ENCODE measurements around the gene DDA1. TPM values are rescaled to one million over a fixed set of nuclear protein-coding genes. Genes with fewer than 3 reads are reported as not detected.

Gene DDA1
- total and polyA plus RNA-seq, 2 of the 13 experiments (the other 11 are each of a cell fraction or from before 2014, with no cell fraction given): 24.5 to 26.0 TPM

DNA sequence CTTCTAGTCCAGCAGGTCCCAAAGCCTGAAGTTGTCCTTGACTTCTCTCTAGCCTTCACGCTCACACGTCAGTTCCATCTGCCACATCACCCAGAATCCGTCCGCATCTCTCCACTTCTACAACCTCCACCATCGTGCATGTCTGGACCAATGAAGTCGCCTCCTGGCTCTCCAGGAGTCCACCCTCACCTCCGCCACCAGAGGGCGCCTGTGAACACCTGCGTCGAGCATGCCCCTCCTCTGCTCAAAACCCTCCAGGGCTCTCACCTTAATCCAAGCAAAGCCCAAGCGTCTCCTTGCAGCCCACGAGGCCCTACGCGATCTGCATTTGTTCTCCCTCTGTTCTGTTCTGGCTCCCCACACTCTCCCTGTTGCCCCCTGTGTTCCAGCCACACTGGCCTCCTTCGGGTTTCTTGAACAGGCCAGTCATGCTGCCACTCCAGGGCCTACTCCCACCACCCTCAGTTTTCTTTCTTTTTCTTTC lies 48.5 kb upstream of the DDA1 start (continued):
- TF ChIP-seq ZNF619 (CRISPR knock-in tag; IDR thresholded peaks at IDR 0.05) (no peak), ZNF225 (CRISPR knock-in tag; IDR thresholded peaks at IDR 0.05) (no peak), ZNF350 (CRISPR knock-in tag; IDR thresholded peaks at IDR 0.05; ENCODE audit: borderline replicate concordance, low read depth) (no peak; the same call in 1 of the 2 replicates), MEIS1 (CRISPR knock-in tag; IDR thresholded peaks at IDR 0.05; ENCODE audit: borderline replicate concordance) (peak; percentile 28; the same call in 1 of the 2 replicates), AHR (CRISPR knock-in tag; IDR thresholded peaks at IDR 0.05) (no peak), ZNF792 (CRISPR knock-in tag; IDR thresholded peaks at IDR 0.05) (peak; percentile 48; the same call in 1 of the 2 replicates), GPN1 (CRISPR knock-in tag; IDR thresholded peaks at IDR 0.05; ENCODE audit: borderline replicate concordance) (no peak), NCOR1 (IDR thresholded peaks at IDR 0.05; ENCODE audit: borderline replicate concordance, low read length) (no peak), HMGA1 (CRISPR knock-in tag; conservative IDR thresholded peaks at IDR 0.05) (no peak), IKZF1 (IDR thresholded peaks at IDR 0.05) (no peak), ZNF333 (CRISPR knock-in tag; IDR thresholded peaks at IDR 0.05; ENCODE audit: borderline replicate concordance) (no peak), NPAS2 (CRISPR knock-in tag; IDR thresholded peaks at IDR 0.05; ENCODE audit: borderline replicate concordance) (no peak), HNRNPLL (IDR thresholded peaks at IDR 0.05; ENCODE audit: low read depth, low read length, poor library complexity, severe bottlenecking) (no peak), ATAD3A (CRISPR knock-in tag; IDR thresholded peaks at IDR 0.05) (no peak), RXRB (CRISPR knock-in tag; IDR thresholded peaks at IDR 0.05; ENCODE audit: borderline replicate concordance) (peak; percentile 69), ZNF747 (CRISPR knock-in tag; IDR thresholded peaks at IDR 0.05; ENCODE audit: borderline replicate concordance) (no peak), ZNF34 (CRISPR knock-in tag; IDR thresholded peaks at IDR 0.05; ENCODE audit: borderline replicate concordance) (peak; percentile 50; the same call in 1 of the 2 replicates), TBX2 (CRISPR knock-in tag; IDR thresholded peaks at IDR 0.05; ENCODE audit: borderline replicate concordance) (no peak), PITX1 (CRISPR knock-in tag; IDR thresholded peaks at IDR 0.05) (peak; percentile 79; the same call in 1 of the 2 replicates)
- TF ChIP-seq, protein P1, sequence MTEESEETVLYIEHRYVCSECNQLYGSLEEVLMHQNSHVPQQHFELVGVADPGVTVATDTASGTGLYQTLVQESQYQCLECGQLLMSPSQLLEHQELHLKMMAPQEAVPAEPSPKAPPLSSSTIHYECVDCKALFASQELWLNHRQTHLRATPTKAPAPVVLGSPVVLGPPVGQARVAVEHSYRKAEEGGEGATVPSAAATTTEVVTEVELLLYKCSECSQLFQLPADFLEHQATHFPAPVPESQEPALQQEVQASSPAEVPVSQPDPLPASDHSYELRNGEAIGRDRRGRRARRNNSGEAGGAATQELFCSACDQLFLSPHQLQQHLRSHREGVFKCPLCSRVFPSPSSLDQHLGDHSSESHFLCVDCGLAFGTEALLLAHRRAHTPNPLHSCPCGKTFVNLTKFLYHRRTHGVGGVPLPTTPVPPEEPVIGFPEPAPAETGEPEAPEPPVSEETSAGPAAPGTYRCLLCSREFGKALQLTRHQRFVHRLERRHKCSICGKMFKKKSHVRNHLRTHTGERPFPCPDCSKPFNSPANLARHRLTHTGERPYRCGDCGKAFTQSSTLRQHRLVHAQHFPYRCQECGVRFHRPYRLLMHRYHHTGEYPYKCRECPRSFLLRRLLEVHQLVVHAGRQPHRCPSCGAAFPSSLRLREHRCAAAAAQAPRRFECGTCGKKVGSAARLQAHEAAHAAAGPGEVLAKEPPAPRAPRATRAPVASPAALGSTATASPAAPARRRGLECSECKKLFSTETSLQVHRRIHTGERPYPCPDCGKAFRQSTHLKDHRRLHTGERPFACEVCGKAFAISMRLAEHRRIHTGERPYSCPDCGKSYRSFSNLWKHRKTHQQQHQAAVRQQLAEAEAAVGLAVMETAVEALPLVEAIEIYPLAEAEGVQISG (CRISPR knock-in tag; IDR thresholded peaks at IDR 0.05): 0 out of 2 replicates have a peak, but pooled peaks have one; percentile 42
- TF ChIP-seq, protein P2, sequence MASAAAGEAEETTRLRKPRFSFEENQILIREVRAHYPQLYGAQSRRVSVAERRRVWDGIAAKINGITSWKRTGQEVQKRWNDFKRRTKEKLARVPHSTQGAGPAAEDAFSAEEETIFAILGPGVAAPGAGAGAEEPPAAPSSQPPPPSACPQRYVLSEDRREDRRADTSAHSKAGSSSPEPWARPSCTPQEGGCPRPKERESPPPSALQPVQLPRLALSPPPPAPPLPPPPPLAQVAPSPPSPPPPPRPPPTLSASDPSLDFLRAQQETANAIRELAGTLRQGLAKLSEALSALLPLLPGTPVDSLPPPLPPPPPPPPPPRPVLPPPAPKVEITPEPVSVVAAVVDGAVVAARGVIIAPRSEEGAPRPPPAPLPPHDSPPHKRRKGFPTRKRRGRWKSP (CRISPR knock-in tag; IDR thresholded peaks at IDR 0.05): no peak
- TF ChIP-seq, protein P3, sequence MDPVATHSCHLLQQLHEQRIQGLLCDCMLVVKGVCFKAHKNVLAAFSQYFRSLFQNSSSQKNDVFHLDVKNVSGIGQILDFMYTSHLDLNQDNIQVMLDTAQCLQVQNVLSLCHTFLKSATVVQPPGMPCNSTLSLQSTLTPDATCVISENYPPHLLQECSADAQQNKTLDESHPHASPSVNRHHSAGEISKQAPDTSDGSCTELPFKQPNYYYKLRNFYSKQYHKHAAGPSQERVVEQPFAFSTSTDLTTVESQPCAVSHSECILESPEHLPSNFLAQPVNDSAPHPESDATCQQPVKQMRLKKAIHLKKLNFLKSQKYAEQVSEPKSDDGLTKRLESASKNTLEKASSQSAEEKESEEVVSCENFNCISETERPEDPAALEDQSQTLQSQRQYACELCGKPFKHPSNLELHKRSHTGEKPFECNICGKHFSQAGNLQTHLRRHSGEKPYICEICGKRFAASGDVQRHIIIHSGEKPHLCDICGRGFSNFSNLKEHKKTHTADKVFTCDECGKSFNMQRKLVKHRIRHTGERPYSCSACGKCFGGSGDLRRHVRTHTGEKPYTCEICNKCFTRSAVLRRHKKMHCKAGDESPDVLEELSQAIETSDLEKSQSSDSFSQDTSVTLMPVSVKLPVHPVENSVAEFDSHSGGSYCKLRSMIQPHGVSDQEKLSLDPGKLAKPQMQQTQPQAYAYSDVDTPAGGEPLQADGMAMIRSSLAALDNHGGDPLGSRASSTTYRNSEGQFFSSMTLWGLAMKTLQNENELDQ (CRISPR knock-in tag; IDR thresholded peaks at IDR 0.05; ENCODE audit: borderline replicate concordance): no peak
- TF ChIP-seq, protein P4, sequence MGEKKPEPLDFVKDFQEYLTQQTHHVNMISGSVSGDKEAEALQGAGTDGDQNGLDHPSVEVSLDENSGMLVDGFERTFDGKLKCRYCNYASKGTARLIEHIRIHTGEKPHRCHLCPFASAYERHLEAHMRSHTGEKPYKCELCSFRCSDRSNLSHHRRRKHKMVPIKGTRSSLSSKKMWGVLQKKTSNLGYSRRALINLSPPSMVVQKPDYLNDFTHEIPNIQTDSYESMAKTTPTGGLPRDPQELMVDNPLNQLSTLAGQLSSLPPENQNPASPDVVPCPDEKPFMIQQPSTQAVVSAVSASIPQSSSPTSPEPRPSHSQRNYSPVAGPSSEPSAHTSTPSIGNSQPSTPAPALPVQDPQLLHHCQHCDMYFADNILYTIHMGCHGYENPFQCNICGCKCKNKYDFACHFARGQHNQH (CRISPR knock-in tag; IDR thresholded peaks at IDR 0.05): peak; percentile 72; the same call in 1 of the 2 replicates
